GM12892 (cell line): ENCODE results near the gene RFX4.

Experiments used
- POLR2A ChIP-seq: IDR thresholded peaks from 2 replicates; pipeline ENCODE4 v1.6.1; 2011; ENCODE audit warnings: low read depth, low read length, control low read depth
- POLR2AphosphoS5 ChIP-seq: IDR thresholded peaks from 2 replicates; pipeline ENCODE4 v1.6.1; 2011; ENCODE audit warnings: low read depth, low read length, control low read depth
- TAF1 ChIP-seq: IDR thresholded peaks from 2 replicates; pipeline ENCODE4 v1.6.1; 2011; ENCODE audit warnings: low read depth, mild to moderate bottlenecking, control low read depth, low read length, borderline replicate concordance

GRCh38 chr12:106711316-106711715 lies 128.5 kb downstream of the RFX4 start:
- no peak for TF ChIP-seq POLR2A
- no peak for TF ChIP-seq POLR2AphosphoS5
- no peak for TF ChIP-seq TAF1
